ENCODE measurements around the gene SMAD9. TPM values are rescaled to one million over a fixed set of nuclear protein-coding genes. Genes with fewer than 3 reads are reported as not detected.

SMAD9 gene
- total RNA-seq, 4 donors from 2014 or later = 0.88 to 7.8 (median 2.9) TPM

- peak; percentile 26 for DNase-seq
- WGBS, 2 donors = 0 to 3% methylated on average over 6 to 12 of the region's 78 CpGs
- no peaks in the 10 kb centered on the region for H3K9me3 ChIP-seq
- peak within 1 kb of the TSS; percentile 69 to 89 (median 80) for H3K27ac ChIP-seq
- no peaks in the 10 kb centered on the region for H3K27me3 ChIP-seq
- H3K4me1 ChIP-seq = peaks cover 5 to 50% (median 18%) of the 10 kb centered on the region in 3 donors
- intact Hi-C loops (cut with DNase I) = no loop called here
- peak within 1 kb of the TSS; percentile 65 to 94 (median 88) for H3K4me3 ChIP-seq
- no peaks in the 10 kb centered on the region for H3K36me3 ChIP-seq
- TF ChIP-seq POLR2A (IDR thresholded peaks at IDR 0.05) = peak in 1 of 4 donors; percentile 67
- peak in 3 of 6 experiments; percentile 8 to 48 (median 22) for TF ChIP-seq CTCF (IDR thresholded peaks at IDR 0.05)
Observed at GRCh38 chr13:36818804-36819738, 101.0 kb downstream of the SMAD9 start, which contains the start of gene RFXAP. RFXAP (plus strand) TSS chr13:36819222; CDS start chr13:36819358, 136 bp downstream.

GRCh38 chr13:36817996-36818803 lies 101.8 kb downstream of the SMAD9 start:
- Histone ChIP-seq H3K4me3 (peak overlapping the region; percentile 65 to 94 (median 88)), H3K27ac (peak overlapping the region; percentile 69 to 89 (median 78)), H3K27me3 (no peaks in the 10 kb centered on the region), H3K36me3 (no peaks in the 10 kb centered on the region), H3K4me1 (peaks cover 5 to 44% (median 18%) of the 10 kb centered on the region in 3 donors), H3K9me3 (no peaks in the 10 kb centered on the region)
- no peak for DNase-seq
- intact Hi-C loops (cut with DNase I) = no loop called here
- WGBS, 2 donors = 32 to 34% methylated on average over 12 of the region's 12 CpGs
- TF ChIP-seq POLR2A (IDR thresholded peaks at IDR 0.05) (no peak), CTCF (IDR thresholded peaks at IDR 0.05) (no peak)

- no peaks in the 10 kb centered on the region for H3K9me3 ChIP-seq
- no peak overlapping the region for H3K4me3 ChIP-seq
- WGBS, 2 donors = 56 to 57% methylated on average over 2 of the region's 2 CpGs
- H3K27ac ChIP-seq = no peak overlapping the region
- peaks cover 0 to 9% (median 0%) of the 10 kb centered on the region in 4 donors for H3K27me3 ChIP-seq
- DNase-seq = no peak
- peaks cover under 1 to 17% (median 5%) of the 10 kb centered on the region in 3 donors for H3K4me1 ChIP-seq
- no peaks in the 10 kb centered on the region for H3K36me3 ChIP-seq
- TF ChIP-seq CTCF (IDR thresholded peaks at IDR 0.05) (peak in 1 of 6 experiments; percentile 41), POLR2A (IDR thresholded peaks at IDR 0.05) (no peak)
- intact Hi-C loops (cut with DNase I) = no loop called here
Observed at GRCh38 chr13:36815062-36815461, 105.0 kb downstream of the SMAD9 start.

GRCh38 chr13:36814465-36814864 lies 105.6 kb downstream of the SMAD9 start:
- peaks cover 0 to 13% (median 0%) of the 10 kb centered on the region in 4 donors for H3K27me3 ChIP-seq
- no peak overlapping the region for H3K4me3 ChIP-seq
- WGBS, 2 donors = 37 to 48% methylated on average over 7 of the region's 9 CpGs
- intact Hi-C loops (cut with DNase I) = no loop called here
- TF ChIP-seq CTCF (IDR thresholded peaks at IDR 0.05) (no peak), POLR2A (IDR thresholded peaks at IDR 0.05) (no peak)
- no peak for DNase-seq
- no peaks in the 10 kb centered on the region for H3K36me3 ChIP-seq
- H3K9me3 ChIP-seq = no peaks in the 10 kb centered on the region
- H3K27ac ChIP-seq = no peak overlapping the region
- peaks cover 0 to 11% (median 0%) of the 10 kb centered on the region in 3 donors for H3K4me1 ChIP-seq

Data from esophagus squamous epithelium (tissue), 5 donors.